ENCODE results near the gene TJP3.

DNA sequence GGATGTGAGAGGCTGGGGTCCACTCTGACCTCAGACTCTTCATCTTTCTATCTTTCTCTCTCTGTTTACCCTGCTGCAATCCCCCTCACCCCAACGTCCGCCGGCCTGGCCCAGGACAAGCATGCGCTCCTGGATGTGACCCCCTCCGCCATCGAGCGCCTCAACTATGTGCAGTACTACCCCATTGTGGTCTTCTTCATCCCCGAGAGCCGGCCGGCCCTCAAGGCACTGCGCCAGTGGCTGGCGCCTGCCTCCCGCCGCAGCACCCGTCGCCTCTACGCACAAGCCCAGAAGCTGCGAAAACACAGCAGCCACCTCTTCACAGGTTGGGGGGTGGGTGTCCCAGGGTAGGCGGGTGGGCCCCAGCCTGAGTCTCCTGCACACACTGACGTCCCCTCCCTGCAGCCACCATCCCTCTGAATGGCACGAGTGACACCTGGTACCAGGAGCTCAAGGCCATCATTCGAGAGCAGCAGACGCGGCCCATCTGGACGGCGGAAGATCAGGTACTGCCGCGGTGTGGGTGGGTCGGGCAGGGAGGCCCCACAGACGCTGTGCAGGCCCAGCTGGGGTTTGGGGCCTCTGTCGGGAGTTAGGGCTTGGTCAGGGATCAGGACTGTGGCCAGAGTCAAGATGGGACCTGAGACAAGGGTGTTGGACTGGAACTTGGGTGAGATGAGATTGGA lies 38.3 kb downstream of the TJP3 start:
- TF ChIP-seq CTCF (IDR thresholded peaks at IDR 0.05) (no peak), POLR2A (IDR thresholded peaks at IDR 0.05) (no peak)
